Activated CD4-positive, CD25-positive, alpha-beta regulatory T cell treated with anti-CD3 and anti-CD28 coated beads, Interleukin-2, amount 50 U/mL, for 72 hours (primary cell): ENCODE data around the gene PEAR1.
"Not testable (repeated sequence)": the region's sequence is repeated elsewhere in the genome, so short reads cannot be mapped to it uniquely, and the experiment has no call there.

Experiments used
- DNase-seq: peaks from one replicate; pipeline ENCODE4 v3.0.0; 2021

PEAR1 gene

GRCh38 chr1:156923670-156924477 is 30.4 kb downstream of the PEAR1 start:
- DNase-seq = no peak

- no peak for DNase-seq
Observed at GRCh38 chr1:156924478-156925153, 31.1 kb downstream of the PEAR1 start.

GRCh38 chr1:156925154-156926010 is 31.9 kb downstream of the PEAR1 start:
- DNase-seq = no peak

GRCh38 chr1:156926175-156926574 is 32.7 kb downstream of the PEAR1 start:
- DNase-seq = peak; percentile 43

- DNase-seq = not testable (repeated sequence)
Observed at GRCh38 chr1:156926695-156927094, 33.2 kb downstream of the PEAR1 start.

GRCh38 chr1:156927215-156928042 is 33.9 kb downstream of the PEAR1 start:
- DNase-seq = peak; percentile 59

- no peak for DNase-seq
Observed at GRCh38 chr1:156928043-156928602, 34.6 kb downstream of the PEAR1 start.

- DNase-seq = no peak
Observed at GRCh38 chr1:156929596-156930238, 36.2 kb downstream of the PEAR1 start.

GRCh38 chr1:156930483-156930882 is 37.0 kb downstream of the PEAR1 start:
- DNase-seq = no peak

GRCh38 chr1:156931211-156931952 is 37.9 kb downstream of the PEAR1 start:
- no peak for DNase-seq

GRCh38 chr1:156931974-156932710 is 38.6 kb downstream of the PEAR1 start:
- no peak for DNase-seq

- no peak for DNase-seq
Observed at GRCh38 chr1:156933136-156933535, 39.6 kb downstream of the PEAR1 start.

GRCh38 chr1:156935505-156936128 is 42.1 kb downstream of the PEAR1 start:
- DNase-seq = no peak

GRCh38 chr1:156936191-156936590 is 42.7 kb downstream of the PEAR1 start:
- DNase-seq = no peak

GRCh38 chr1:156936721-156937220 is 43.3 kb downstream of the PEAR1 start:
- DNase-seq = no peak

- no peak for DNase-seq
Observed at GRCh38 chr1:156937883-156938282, 44.4 kb downstream of the PEAR1 start.

- DNase-seq = no peak
Observed at GRCh38 chr1:156938813-156939212, 45.3 kb downstream of the PEAR1 start.

GRCh38 chr1:156939786-156940334 is 46.3 kb downstream of the PEAR1 start:
- no peak for DNase-seq

GRCh38 chr1:156941675-156942074 is 48.2 kb downstream of the PEAR1 start:
- no peak for DNase-seq
